ENCODE measurements around the gene ELF1.
"Not testable (repeated sequence)": the region's sequence is repeated elsewhere in the genome, so short reads cannot be mapped to it uniquely, and the experiment has no call there.

ELF1 gene

DNA sequence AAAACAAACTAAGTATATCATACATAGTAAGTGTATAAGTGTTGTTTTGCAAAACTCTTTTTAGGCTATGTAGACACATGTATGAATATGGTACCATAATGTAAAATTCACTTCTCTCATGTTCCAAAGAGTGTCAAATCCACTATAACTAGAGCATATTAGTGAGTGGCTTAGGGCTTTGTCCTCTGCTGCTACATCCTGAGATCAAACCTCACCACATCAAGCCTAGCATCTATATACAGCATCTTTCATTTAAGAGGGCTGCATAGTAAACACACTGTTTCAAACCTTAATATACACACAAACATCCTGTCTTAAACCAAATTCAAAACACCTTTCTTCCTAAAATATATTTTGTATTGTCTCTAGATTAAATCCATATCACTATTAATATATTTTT is 38.7 kb downstream of the ELF1 start:
- DNase-seq: no peak

DNA sequence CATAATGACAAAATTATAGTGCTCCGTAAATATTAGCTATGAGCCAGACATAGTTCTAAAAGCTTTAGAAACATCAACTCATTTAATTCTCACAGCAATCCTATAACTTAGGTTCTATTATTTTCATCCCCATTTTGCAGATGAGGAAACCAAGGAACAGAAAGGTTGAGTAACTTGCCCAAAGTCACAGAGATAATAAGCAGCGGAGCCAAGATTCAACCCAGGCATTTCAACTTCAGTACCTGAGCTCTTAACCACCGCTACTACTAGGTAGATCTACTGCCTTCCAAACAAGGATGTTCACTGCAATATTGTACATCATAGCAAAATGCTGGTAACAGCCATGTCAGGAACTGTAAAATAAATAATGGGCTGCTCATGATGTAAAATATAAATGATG is 39.9 kb downstream of the ELF1 start:
- DNase-seq: no peak

DNA sequence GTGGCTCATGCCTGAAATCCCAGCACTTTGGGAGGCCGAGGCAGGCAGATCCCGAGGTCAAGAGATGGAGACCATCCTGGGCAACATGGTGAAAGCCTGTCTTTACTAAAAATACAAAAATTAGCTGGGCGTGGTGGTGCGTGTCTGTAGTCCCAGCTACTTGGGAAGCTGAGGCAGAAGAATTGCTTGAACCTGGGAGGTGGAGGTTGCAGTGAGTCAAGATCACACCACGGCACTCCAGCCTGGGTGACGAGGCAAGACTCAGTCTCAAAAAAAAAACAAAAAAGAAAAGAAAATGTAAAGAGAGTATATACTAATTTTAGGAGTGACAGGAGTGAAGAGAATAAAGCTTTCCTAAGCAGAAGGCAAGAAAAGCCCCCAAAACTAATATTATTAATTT is 41.0 kb downstream of the ELF1 start:
- DNase-seq: not testable (repeated sequence)

DNA sequence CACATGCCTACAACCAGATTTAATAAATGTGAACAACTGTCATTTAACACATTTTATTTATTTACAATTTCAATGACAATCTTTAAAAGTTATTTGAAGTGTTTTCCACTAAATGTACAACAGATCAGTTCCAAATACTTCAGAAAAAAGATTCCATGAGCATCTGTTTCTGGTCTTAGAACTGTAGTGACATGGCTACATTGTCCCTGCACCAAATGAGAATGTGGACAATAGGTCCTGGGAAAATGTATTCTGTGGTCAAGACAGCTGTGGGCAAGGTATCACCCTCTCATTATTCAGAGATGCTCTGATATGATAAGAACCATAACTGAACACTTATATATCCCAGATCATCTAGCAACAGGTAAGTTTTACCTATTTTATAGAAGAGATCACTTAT is 43.7 kb downstream of the ELF1 start:
- DNase-seq: no peak

DNA sequence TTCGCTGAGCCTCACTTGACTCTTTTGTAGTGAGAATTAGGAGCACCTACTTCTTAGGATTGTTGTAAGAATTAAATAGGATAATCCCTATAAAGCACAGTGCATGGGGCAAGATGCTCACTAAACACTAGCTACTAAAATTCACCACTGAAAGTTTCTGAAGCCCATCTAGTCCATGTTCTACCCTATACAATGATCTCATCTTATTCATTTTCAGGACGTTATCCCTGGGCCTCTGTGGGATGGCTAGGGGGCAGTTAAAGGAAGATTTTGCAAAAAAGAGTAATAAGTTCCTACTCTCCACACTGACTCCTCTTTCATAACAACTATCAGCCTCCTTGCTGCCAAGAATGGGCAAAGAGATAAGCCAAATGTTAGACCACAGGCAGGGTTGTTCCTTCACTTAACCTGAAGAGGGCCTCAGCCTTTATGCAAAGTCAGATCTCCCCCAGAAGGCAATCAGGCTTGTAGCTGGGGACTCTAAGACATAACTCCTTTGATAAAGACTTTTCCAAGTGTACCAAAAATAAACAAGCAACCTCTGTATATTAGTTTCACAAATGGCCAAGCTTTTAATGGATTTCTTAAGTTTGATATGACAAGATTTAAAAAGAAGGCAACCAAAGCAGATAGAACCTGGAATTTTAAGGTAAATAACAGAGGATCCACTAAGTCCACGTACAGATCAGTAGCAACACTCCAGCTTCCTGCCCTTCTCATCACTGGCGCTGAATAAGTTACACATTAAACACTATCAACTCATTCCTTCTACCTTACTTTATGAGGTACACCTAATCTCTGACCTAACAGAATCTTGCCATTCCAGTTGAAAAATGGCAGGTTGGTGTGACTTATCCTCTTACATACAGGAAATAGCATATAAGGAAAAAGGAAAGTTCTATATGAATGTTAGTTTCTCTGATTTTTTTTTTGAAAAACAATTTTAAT is 44.4 kb downstream of the ELF1 start:
- DNase-seq: peak; percentile 33

DNA sequence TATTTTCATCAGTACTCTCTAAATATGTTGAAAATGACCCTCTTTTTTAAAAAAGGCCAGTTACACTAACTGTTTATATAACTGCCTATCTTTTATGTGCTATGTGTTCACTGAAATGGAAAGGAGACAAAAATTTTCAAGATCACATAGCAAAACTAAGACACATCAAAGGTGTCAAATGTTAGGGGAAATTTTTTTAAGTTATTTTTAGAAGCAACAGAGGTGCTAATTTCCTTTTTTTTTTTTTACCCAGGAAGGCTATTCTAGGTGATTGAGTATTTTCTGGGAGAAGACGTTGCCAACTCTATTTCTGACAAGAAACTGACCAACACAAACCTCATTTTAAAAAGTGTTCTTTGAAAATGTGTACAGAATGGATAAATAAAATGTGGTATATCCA is 45.7 kb downstream of the ELF1 start:
- DNase-seq: no peak

DNA sequence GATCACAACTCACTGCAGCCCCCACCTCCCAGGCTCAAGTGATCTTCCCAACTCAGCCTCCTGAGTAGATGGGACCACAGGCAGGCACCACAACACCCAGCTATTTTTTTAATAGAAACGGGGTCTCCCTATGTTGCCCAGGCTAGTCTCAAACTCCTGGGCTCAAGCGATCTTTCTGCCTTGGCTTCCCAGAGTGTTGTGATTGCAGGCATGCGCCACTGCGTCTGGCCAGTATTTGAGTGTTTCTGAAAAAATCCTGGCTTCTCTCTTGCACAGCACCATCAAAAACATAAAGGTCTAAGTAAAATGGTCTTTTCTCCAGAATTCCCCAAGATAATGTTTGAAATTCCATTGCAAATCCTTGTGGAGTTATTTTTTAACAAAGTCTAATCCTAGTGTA is 47.8 kb downstream of the ELF1 start:
- no peak for DNase-seq

DNA sequence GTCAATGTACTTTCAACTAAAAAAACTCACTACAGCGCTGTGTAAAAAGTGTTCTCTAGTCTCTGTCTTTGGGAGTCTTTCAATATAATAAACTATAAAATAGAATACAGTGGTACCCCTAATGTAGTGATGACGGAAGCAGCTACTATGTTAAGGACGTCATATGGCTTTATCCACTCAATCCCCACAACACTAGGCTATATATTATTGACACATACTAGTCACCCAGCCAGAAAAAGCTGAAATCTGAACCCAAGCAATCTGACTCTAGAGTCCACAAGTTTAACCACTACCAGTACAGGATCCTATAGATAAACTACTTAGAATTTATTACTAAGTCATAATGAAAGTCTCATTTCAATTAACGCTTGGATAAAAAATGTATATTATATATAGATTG is 48.3 kb downstream of the ELF1 start:
- DNase-seq: no peak

DNA sequence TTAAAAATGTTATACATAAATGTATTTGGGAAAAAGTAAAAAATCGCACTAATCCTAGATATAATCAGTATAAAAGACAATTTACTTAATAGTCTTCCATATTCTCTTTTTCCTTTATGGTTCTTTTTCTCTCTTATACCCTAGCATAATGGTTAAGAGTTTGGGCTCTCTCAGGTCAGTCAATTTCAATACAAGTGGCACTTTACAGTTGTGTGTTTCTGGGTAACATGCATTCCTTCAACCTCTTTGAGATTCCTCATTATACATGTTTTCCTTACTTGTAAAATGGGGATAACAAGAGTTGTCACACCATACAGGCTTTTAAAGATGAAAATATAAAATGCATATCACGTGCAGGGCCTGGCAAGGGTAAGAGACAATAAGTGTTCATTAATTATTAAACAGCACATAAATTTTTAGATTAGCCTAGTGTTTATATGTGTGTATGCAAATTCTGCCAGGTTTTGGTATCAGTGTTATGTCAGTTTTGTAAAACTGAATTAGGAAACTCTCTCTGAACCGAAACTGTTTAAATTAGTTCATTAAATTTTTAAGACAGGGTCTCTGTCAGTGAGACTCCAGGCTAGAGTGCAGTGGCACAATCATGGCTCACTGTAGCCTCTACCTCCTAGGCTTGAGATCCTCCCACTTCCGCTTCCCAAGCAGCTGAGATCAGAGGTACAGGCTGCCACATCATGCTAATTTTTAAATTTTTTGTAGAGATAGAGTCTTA is 49.8 kb downstream of the ELF1 start:
- DNase-seq: peak; percentile 33

DNA sequence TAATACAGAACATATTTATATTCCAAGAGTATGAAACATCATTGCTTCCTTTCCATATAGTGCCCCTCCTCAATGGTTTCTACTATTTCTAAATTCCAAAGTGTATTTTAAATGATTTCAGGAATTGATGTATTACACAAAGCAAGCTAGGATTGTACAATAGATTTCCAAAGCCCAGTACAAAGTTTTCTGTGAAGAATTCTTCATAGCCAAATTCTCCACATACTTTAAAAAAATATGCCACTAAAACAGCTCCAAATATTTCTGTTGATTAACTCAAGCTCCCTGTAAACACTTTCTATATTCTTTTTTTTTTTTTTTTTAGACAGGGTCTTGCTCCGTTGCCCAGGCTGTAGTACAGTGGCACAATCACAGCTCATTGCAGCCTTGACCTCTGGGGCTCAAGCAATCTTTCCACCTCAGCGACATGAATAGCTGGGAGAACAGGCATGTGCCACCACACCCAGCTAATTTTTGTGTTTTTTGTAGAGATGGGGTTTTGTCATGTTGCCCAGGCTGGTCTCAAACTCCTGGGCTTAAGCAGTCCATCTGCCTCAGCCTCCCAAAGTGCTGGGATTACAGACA is 50.6 kb downstream of the ELF1 start:
- no peak for DNase-seq

DNA sequence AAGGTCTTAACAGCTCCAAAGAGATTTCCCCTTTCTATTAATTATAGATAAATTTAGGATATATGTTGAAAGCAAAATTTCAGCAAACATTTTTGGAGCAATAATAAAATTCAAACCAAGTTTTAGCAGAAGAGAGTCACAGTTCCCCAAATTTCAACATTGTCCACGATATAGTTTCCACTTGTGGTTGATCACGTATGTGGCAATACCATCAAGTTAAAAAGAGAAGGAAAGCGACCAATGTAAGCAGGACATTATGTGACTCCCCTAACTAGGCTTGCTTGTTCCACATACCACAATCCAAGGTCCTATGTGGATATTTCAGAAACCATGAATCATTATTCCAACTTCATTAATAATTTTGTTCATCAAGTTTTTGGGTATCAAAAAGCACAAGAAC is 52.8 kb downstream of the ELF1 start:
- DNase-seq: no peak

DNA sequence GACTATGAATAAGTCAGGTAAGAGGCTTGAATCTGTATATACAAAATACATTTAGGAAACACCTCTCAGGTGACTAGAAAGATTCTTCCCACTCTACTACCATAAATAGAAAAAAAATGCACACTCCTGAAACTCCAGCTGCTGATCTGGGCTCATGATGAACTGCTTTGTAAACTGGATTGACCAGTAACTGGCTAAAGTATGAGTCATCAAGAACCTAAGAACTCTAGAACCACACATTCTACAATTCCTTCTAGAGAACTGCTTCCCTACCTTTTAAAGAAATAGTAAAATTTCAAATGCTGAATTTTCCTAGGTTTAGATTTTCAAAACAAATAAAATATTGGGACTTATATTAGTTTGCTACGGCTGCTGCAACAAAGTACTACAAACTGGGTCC is 55.2 kb downstream of the ELF1 start:
- DNase-seq: no peak

DNA sequence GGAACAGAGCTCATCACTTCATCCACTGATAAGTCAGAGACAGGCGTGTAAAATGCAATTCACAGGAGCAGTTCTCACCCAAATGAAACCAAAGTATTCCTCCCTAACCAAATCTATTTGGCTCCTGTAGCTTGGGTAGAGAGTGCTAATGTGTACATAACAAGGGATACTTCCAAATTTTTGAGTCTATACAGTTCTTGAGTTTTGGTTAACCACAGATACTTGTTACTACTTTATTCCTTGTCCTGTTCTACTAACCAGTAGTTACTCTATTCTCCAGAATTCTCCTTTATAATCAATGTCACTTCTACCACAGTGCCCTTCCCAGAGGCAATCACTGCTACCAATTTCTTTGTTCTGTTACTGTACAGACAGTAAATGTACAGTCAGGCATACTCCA is 57.3 kb downstream of the ELF1 start:
- DNase-seq: no peak

DNA sequence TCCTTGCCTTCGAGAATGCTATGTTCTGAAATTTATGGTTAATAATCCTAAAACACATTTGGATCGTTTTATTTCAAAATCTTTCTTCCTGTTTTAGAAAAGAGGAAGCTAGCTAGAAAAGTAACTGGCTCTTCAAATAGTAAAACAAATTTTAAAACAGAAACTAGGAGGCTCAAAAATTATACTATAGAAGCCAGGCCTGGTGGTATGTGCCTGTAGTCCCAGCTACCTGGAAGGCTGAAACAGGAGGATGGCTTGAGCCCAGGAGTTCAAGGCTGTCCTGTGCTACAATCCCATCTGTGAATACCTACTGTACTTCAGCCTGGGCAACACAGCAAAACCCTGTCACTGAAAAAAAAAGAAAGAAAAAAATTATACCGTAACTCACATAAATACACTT is 57.9 kb downstream of the ELF1 start:
- no peak for DNase-seq

DNA sequence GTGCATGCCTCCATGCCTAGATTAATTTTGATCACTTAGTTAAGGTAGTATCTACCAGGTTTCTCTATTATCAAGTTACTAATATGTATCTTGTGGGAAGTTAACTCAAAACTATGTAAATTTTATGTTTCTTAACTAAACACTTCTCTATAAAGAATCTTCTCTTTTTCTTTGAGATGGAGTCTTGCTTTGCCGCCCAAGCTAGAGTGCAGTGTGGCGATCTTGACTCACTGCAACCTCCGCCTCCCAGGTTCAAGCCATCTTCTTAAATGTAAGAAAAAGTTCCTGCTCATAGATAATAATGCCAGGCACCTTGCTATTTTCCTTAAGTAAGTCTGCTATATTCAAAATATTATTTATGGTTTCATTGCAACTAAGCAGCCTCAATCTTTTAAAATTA is 58.4 kb downstream of the ELF1 start:
- DNase-seq: no peak

DNA sequence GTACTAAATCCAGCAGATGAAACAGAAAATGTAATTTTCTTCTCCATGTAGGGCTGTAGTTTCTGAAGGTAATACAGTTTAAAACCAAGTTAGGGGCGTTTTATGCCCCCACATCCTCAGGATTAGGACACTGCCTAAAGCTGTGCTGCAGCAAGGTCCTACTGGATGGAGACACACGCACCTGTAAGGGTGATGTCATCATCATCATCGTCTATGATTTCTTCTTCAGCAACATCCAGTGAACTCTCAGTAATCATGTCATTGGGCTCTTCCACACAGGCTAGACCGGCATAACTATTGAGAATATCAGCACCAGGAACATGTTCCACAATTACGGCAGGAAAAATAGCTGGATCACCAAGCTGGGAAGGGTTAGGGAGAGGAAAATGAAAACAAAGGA is 60.5 kb downstream of the ELF1 start:
- DNase-seq: no peak

DNA sequence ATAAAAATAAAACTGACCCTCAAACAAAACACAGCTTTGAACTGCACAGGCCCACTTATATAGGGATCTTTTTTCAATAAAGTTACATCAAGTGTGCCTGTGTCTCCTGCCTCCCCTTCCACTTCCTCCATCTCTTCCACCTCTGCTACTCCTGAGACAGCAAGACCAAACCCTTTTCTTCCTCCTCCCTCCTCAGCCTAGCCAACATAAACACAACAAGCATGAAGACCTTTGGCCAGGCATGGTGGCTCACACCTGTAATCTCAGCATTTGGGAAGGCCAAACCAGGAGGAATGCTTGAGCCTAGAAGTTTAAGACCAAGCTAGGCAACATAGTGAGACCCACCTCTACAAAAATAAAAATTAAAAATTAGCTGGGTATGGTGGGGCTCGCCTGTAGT is 72.6 kb downstream of the ELF1 start:
- no peak for DNase-seq

DNA sequence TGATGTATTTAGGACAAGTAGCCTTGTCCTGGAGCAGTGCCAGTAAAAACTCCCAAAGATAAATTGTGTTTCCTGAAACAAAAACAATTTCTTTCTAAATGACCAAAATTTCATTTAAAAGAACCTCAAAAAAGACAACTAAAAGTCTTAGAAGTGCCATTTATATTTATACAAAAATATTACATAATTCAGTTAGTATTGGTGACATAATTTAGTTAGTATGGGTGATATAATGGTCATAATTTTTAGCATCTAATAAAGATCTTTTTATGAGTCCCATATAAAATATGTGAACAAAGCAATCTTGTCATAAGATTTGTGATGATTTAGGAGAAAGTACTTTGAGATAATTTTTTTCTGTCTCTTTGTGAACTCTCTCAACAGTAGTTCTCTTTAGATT is 76.0 kb downstream of the ELF1 start:
- DNase-seq: no peak

DNA sequence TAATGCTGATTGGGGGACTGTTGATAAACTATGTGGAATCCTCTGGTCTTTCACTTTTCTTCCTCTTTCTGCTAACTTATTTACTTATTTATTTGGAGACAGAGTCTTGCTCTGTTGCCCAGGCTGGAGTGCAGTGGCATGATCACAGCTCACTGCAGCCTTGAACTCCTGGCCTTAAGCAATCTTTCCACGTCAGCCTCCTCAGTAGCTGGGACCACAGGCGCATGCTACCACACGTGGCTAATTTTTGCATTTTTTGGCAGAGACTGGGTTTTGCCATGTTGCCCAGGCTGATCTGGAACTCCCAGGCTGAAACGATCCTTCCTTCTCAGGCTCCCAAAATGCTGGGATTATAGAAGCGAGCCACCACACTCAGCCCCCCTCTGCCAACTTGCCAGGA is 77.5 kb downstream of the ELF1 start:
- no peak for DNase-seq

DNA sequence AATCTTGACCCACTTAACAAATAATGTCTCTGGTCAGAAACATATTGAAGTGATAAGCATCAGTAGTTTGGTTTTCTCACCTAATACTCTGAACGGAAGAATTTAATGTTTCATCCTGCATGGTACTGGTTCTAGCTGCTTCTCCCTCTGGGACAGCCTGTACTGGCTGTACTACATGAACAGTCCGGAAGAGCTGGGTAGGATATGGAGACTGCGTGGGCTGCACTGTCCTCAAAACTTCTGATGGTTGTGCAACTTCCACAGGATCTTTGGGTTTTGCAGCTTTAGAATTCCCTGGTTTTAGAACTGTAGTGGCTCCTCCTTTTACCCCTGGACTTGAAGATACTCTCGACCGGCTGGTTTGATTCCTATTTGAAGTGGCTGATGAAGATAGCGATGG is 78.3 kb downstream of the ELF1 start:
- DNase-seq: no peak

DNA sequence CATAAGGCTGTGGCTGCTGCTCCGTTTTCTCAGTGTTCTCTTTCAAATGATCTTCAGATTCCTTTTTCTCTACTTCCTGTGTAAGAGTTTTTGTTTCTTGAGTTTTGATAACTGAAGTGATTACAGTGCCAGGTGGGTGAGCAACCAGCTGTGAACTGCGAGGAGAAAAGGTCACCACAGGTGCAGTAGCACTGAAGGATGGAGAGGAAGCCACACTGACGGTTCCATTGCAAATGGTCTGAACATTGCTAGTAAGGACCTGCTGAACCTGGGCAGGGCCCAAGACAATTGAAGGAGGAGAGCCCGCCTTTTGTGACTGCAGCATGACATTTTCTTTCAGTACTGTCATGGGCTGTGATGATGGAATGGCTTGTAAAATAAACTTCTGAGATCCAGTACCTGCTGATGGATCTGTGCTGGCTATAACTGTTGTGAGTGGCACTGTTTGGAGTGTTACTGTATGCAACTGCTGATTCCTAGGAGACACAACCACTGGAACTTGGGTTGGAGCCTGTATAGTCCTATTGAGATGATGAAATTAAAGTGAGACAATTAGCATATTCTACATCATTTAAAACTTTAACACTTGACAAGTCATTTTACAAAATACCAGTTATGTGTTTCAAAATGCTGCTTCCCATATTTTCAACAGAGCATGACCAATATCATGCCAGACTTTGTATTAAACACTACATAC is 85.5 kb downstream of the ELF1 start:
- DNase-seq: peak; percentile 24

DNA sequence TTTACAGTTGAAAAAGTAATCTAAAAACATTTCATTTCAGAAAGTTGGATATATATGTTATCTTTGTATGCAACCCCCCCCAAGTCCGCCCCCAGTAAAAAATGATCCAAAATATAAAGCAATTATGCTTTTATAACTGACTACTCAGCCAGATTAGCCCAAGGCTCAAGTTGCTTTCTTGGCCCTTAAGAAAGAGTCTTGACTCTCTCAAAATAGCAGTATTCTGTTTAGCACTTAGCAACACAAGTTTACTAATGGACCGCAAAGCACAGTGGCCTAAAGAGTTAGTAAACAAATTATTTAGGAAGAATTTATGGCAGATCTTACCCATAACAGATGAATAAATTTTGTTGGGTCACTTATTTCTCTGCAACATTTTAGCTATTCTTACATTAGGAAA is 86.9 kb downstream of the ELF1 start:
- DNase-seq: no peak

DNA sequence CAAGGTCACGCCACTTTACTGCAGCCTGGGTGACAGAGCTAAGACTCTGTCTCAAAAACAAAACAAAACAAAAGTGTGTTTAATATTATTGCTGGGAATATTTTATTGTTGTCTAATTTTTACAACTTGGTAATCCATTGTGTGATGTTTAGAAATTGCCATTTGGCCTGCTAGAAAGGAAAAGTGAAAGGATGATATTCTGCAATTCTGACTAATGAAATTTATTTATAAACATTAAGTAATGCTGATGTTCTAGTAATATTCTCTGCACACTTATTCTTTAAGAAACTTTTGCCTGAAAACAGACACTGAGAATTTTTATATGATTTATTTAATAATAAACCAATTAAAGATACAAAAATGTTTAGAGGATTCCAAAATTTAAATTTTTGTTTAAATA is 87.4 kb downstream of the ELF1 start:
- DNase-seq: no peak
